HG03354 (cell line): ENCODE measurements around the gene DCTPP1.
A peak's percentile ranks its signal among the peaks of the same experiment; 100 is the strongest.
"Not testable (repeated sequence)": the region's sequence is repeated elsewhere in the genome, so short reads cannot be mapped to it uniquely, and the experiment has no call there.

Experiments
- ATAC-seq: cut with Tn5 transposase; IDR thresholded peaks from one replicate; pipeline ENCODE4 v1.9.1; 2021; ENCODE audit warnings: mild to moderate bottlenecking; ENCODE audit not compliant: unreplicated experiment, poor library complexity, severe bottlenecking

Gene DCTPP1

DNA sequence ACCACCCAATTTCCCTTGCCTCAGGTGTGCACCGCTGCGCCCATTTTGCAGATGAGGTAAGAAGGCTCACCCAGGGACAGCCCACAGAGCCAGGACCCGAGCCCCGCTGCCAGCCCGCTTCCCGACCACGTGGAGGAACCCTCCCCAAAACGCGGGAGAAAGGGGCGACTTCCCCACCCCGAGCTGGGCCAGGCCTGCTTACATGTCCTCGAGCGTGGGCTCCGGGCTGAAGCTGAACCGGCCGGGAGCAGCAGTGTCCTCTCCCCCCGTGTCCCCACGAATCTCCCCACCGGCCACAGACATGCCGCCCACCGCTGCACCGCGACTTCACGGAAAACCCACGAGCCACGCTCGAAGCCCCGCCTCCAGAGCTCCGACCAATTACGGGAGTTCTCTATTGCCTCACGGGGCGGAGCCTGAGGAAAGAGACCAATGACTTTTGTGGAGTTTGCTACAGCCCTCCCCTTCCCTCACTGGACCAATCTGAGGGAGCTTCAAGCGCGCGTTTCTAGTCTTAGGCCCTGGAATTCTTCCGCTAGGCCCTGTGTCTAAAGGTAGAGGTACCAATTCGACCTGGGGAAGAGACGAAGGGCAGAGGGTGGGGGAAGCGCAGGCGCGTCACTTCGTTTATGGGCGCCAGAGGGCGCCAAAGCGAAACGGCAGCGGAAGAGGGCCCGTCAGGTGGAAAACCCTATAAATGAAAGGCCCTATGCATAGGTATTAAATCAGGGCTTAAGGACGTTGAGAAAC, at the start of gene DCTPP1:
Gene DCTPP1 (minus strand): TSS at position 353 of the 750 bp plus-strand sequence. CDS start 50 bp downstream, at position 303.
- peak; percentile 96 for ATAC-seq

DNA sequence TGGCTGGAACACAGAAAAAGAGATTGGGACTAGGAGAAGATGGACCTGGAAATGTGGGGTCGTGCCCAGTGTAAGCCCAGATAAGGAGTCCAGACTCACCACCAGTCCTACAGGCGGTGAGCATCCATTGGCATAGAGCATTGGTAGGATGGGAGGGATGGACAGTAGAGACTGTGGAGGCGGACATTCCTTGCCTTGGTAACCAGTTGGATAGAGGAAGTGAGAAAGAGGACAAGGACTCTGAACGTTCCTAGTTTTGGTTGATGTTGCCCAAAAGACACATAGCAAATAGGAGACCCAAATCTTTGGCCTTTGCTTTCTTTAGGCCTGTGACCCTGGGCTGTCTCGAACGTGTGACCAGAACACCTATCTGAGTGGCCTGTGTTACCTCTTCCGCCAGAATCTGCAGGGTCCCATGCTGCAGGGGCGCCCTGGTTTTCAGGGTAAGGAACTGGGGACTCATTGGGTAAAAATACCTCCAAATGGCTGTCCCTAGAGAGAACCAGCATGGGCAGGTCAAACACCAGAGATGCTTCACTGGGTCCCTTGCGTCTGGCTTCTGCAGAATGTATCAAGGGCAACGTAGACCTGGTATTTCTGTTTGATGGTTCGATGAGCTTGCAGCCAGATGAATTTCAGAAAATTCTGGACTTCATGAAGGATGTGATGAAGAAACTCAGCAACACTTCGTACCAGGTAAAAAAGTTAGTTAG, 49.1 kb upstream of the DCTPP1 start:
- ATAC-seq = no peak

DNA sequence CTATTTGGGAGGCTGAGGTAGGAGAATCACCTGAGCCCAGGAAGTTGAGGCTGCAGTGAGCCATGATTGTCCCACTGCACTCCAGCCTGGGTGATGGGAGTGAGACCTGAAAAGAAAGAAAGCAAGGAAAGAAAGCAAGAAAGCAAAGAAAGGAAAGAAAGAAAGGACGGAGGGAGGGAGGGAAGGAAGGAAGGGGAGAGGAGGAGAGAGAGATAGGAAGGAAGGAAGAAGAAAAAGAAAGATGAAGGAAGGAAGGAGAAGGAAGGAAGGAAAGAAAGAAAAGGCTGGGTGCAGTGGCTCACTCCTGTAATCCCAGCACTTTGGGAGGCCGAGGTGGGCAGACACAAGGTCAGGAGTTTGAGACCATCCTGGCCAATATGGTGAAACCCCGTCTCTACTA, 47.9 kb upstream of the DCTPP1 start:
- ATAC-seq = not testable (repeated sequence)

DNA sequence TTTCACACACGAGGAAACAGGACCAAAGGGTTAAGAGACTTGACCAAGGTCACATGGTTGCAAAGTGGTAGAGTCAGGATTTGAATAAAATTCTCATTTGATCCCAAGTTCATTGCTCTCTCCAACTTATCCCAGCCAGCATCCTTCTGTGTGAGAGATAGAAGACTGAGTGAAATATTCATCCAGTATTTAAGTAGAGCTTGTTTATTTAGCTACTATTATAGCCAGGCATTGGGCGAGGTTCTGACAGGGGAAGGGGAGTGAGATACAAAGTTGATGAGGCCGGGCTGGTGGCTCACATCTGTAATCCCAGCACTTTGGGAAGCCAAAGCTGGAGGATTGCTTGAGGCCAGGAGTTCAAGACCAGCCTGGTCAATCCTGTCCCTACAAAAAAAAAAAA, 47.2 kb upstream of the DCTPP1 start:
- no peak for ATAC-seq

DNA sequence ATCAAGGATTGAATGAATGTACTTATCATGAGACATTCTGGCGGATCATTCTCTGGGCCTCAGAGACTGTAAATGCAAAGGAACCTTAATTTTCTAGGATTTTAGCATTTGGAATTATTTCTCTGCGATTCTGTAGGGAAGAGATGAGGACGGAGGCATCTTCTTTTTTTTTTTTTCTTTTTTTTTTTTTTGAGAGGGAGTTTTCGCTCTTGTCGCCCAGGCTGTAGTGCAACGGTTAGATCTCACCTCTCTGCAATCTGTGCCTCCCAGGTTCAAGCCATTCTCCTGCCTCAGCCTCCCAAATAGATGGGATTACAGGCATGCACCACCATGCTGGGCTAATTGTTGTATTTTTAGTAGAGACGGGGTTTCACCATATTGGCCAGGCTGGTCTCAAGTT, 44.9 kb upstream of the DCTPP1 start:
- ATAC-seq = no peak

DNA sequence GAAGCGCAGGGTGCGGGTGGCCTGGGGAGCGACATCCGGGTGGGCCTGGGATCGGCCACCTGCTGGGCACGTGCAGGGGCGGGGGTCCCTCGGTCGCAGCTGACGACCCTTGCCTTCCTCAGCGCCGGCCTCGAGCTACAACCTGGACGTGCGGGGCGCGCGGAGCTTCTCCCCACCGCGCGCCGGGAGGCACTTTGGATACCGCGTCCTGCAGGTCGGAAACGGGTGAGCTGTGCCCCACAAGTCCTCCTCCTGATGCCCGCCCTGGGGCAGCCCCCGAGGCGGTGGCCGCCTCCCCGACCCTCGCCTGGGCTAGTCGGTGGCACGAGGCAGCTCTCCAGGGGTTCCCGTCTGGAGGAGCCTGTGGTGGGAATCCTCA, 44.2 kb upstream of the DCTPP1 start:
- ATAC-seq = no peak

GRCh38 chr16:30473231-30474073, 43.6 kb upstream of the DCTPP1 start:
- no peak for ATAC-seq

DNA sequence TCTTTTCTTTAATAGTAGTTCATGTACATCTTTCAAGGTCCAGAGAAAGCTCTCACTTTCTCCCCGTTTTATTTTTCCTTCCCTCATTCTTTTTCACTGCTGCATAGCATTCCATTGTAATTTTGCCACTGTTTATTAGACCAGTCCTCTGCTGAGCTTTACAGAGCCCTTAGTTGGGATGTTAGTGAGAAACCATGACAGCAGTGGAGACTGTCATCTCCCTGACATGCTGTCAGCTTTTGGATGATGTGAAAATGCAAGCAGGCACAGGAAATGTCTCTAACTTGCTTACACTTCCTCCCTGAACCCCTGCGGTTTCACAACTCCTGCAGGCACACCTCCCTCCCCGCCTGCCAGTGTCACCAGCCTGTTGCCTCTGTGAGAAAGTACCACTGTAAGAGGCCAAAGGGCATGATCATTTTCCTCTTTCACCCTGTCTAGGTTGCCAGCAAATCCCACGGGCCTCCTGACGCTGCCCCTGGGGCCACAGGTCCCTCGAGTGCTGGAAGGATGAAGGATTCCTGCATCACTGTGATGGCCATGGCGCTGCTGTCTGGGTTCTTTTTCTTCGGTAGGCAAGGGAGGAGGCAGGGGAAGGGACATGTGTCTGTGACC, 42.6 kb upstream of the DCTPP1 start, which contains the start of gene ITGAL:
Gene ITGAL (plus strand): TSS at position 415 of the 615 bp plus-strand sequence. CDS start 96 bp downstream, at position 511.
- peak; percentile 54 for ATAC-seq

DNA sequence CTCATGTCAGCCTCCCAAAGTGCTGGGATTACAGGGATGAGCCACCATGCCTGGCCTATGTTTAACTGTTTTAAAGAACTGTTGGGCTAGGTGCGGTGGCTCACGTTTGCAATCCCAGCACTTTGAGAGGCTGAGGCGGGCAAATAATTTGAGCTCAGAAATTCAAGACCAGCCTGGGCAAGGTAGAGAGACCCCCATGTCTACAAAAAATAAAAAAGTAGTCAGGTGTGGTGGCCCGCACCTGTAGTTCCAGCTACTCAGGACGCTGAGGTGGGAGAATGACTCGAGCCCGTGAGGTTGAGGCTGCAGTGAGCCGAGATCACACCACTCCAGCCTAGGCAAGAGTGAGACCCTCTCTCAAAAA, 40.8 kb upstream of the DCTPP1 start:
- ATAC-seq = no peak

GRCh38 chr16:30470170-30470512, 40.3 kb upstream of the DCTPP1 start:
- ATAC-seq = no peak

GRCh38 chr16:30464078-30464477, 34.2 kb upstream of the DCTPP1 start:
- no peak for ATAC-seq

- ATAC-seq = not testable (repeated sequence)
Observed at GRCh38 chr16:30461426-30461825, 31.6 kb upstream of the DCTPP1 start.

DNA sequence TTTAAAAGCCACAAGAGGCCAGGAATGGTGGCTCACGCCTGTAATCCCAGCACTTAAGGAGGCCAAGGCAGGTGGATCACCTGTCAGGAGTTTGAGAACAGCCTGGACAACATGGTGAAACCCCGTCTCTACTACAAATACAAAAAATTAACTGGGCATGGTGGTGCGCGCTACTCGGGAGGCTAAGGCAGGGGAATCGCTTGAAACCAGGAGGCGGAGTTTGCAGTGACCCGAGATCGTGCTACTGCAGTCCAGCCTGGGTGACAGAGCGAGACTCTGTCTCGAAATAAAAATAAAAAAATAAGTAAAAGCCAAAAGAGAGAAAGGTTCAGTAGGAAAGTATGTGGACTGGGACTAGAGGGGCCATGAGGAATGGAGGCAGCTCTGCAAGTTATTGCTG, 29.6 kb upstream of the DCTPP1 start:
- ATAC-seq = no peak

GRCh38 chr16:30458561-30459394, 28.9 kb upstream of the DCTPP1 start:
- peak; percentile 88 for ATAC-seq

DNA sequence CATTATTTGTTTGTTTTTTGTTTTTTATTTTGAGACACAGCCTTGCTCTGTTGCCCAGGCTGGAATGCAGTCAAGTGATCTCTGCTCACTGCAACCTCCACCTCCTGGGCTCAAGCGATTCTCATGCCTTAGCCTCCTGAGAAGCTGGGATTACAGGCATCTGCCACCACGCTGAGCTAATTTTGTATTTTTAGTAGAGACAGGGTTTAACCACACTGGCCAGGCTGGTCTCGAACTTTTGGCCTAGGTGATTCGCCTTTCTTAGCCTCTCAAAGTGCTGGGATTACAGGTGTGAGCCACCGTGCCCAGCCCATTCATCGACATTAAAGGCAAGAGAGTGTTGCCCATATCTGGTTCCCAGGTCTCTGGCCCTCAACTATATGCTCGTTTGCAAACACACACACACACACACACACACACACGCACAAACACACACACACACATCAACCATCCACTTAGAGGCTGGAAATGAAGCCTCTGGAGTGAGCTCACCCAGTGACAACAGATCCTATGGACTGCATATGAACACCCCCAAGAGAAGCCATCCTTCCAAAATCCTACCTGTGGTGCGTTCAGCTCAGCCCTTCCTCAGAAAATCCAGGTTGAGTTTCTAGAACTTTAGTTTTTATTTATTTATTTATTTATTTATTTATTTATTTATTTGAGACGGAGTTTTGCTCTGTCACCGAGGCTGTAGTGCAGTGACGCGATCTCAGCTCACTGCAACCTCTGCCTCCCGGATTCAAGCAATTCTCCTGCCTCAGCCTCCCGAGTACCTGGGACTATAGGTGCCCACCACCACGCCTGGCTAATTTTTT, 28.1 kb upstream of the DCTPP1 start:
- ATAC-seq = no peak

GRCh38 chr16:30457256-30457655, 27.4 kb upstream of the DCTPP1 start:
- no peak for ATAC-seq

DNA sequence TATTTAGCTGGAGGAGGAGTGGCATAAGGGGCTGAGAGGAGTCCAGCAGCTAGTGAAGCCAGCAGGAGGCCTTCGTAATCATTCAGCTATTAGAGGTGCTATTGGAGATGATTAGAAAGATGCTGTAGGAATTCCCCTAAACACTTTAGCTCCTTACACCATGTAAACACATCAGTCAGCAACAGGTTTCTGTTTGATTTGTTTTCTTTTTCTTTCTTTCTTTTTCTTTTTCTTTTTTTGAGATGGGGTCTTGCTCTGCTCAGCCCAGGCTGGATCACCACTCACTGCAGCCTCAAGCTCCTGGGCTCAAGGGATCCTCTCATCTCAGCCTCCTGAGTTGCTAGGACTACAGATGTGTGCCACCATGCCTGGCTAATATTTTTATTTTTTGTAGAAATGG, 26.5 kb upstream of the DCTPP1 start:
- ATAC-seq = no peak
